Measurements from ENCODE around the gene SHTN1.

The SHTN1 gene

DNA sequence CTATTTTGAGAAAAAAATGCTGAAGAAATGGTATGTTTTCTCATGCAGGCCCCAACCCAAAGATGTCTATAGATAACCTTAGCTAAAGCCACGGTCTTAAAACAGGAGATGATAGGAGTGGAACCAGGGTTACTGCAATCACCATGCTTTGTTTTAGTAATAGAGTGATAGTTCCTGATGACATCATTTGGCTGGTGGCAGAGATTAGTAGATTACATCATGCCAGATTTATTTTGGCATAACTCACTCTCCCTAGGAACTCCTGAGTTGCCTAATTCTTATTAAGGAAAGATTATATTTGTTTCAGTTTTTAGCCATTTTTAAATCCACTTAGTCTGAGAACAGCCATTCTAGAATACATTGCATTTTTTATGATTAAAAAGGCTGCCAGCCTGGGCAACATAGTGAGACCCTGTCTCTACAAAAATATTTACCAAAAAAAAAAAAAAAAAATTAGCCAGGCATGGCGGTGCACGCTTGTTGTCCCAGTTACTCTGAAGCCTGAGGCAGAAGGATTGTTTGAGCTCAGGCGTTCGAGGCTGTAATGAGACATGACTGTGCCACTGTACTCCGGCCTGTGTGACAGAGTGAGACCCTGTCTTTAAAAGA is 137.9 kb downstream of the SHTN1 start:
- TF ChIP-seq, protein P1, sequence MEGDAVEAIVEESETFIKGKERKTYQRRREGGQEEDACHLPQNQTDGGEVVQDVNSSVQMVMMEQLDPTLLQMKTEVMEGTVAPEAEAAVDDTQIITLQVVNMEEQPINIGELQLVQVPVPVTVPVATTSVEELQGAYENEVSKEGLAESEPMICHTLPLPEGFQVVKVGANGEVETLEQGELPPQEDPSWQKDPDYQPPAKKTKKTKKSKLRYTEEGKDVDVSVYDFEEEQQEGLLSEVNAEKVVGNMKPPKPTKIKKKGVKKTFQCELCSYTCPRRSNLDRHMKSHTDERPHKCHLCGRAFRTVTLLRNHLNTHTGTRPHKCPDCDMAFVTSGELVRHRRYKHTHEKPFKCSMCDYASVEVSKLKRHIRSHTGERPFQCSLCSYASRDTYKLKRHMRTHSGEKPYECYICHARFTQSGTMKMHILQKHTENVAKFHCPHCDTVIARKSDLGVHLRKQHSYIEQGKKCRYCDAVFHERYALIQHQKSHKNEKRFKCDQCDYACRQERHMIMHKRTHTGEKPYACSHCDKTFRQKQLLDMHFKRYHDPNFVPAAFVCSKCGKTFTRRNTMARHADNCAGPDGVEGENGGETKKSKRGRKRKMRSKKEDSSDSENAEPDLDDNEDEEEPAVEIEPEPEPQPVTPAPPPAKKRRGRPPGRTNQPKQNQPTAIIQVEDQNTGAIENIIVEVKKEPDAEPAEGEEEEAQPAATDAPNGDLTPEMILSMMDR (conservative IDR thresholded peaks at IDR 0.05; ENCODE audit: low read length), result no peak
- peak; percentile 47 for DNase-seq (ENCODE audit: low read depth)
- H3K4me3 ChIP-seq (ENCODE audit: low read length), result no peak overlapping the region

DNA sequence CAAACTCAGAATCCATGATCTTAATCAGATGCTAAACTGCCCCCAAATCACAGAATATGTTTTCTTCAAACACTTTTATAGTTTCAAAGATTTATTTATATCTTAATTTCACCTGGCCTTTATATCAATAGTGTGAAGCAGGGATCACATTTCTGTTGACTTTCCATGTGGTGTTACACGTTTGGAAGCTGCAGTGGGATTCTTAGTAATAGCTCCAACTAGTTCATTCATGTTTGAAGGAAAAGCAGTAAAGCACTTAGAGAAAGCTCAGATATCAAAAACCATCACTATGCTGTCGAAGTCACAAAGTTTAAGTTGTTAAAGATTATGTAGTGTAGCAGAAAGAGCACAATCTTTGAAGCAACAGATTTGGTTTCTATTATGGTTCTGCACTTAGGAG is 138.9 kb downstream of the SHTN1 start:
- H3K4me3 ChIP-seq (ENCODE audit: low read length), result no peak overlapping the region
- TF ChIP-seq, protein P1 (conservative IDR thresholded peaks at IDR 0.05; ENCODE audit: low read length), result no peak
- no peak for DNase-seq (ENCODE audit: low read depth)

DNA sequence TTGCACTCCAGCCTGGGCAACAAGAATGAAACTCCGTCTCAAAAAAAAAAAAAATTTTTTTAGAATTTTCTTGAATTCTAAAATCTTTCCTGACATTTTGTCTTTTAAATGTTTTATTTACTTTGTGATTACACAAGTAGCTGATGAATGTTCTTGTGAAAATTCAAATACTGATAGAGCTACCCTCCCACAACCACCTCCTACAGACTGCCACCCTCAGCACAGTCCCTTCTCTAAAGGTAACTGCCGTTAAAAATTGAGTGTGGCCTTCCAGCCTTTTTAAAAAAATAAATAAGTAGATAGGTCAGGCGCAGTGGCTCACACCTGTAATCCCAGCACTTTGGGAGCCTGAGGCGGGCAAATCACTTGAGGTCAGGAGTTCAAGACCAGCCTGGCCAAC is 140.6 kb downstream of the SHTN1 start:
- H3K4me3 ChIP-seq (ENCODE audit: low read length), result no peak overlapping the region
- no peak for DNase-seq (ENCODE audit: low read depth)
- TF ChIP-seq, protein P1 (conservative IDR thresholded peaks at IDR 0.05; ENCODE audit: low read length), result no peak

DNA sequence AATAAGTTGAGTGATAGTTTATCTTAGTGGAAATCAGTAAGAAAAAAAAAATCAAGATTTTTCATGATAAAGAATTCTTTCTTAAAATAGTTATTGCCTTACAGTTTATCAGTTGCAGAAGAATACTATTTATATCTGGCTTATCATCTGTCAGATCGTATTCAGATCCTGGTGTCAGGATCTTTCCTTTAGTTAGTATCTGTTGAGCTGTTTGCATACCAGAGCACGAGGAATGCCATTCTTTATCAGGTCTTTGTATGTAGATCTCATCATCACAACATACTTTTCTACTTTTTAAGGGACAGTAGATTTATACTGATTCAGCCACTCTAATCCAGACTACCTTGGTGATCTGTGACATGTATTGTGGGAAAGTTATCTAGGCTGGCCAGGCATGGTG is 143.2 kb downstream of the SHTN1 start:
- no peak for DNase-seq (ENCODE audit: low read depth)
- no peak overlapping the region for H3K4me3 ChIP-seq (ENCODE audit: low read length)
- TF ChIP-seq, protein P1 (conservative IDR thresholded peaks at IDR 0.05; ENCODE audit: low read length), result no peak

DNA sequence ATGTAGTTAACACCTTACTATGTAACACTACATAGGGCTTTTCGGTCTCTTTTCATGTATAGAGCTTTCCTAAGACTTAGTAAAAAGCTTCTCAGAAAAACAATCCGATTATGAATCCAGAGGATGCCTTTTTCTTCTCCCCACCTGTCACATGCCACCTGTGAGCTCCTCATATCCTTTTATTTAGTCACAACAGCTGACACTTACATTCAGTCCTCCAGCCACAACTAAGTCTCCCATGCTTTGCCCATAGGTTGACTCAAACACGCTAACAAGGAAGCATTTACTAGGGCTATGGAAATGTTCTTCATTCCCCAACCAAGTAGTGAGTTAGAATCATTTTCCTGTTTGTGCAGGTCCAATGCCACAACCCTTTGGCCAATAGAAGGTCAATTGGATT is 147.8 kb downstream of the SHTN1 start:
- H3K4me3 ChIP-seq (ENCODE audit: low read length), result no peak overlapping the region
- TF ChIP-seq, protein P1 (conservative IDR thresholded peaks at IDR 0.05; ENCODE audit: low read length), result no peak
- DNase-seq (ENCODE audit: low read depth), result no peak

DNA sequence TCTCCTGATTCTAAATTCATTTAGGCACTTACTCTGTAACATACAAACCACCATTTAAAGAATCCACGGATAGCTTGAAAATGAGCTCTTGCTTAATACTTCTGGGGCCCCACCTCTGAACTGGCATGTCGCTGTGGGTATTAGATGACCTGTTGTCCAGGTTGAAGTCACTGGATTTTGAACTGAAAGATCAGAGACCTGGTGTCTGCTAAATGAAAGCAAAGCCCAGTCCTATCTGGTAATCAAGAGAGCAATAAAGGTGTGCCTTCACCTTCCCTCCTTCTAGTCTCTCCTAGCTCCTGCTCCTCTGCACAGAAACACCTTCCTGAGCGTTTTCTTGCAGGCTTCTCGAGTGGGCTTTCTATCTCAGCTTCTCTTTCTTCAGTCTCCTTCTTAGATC is 151.3 kb downstream of the SHTN1 start:
- TF ChIP-seq, protein P1 (conservative IDR thresholded peaks at IDR 0.05; ENCODE audit: low read length), result no peak
- H3K4me3 ChIP-seq (ENCODE audit: low read length), result no peak overlapping the region
- DNase-seq (ENCODE audit: low read depth), result no peak

DNA sequence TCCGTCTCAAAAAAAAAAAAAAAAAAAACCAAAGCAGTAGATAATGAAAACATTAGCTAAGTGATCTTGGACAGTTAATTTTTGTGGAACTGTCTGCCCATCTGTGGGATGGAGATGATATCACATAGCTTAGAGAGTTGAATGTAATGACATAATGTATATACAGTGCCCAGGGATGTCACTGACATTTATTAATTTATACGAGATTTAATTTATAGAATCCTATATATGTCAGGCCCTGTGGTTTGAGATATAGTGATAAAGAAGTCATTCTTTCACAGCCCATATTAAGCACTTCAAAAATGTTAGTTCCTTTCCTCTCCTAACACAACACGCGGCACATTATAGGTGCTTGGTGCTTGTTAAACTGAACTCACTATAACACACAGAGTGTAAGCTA is 151.7 kb downstream of the SHTN1 start:
- no peak for DNase-seq (ENCODE audit: low read depth)
- H3K4me3 ChIP-seq (ENCODE audit: low read length), result no peak overlapping the region
- TF ChIP-seq, protein P1 (conservative IDR thresholded peaks at IDR 0.05; ENCODE audit: low read length), result no peak
